GM20000 (cell line): ENCODE data around the gene FCRLB.
A peak's percentile ranks its signal among the peaks of the same experiment; 100 is the strongest.

Source experiments
- DNase-seq: peaks from one replicate; pipeline ENCODE4 v3.0.0; 2012; ENCODE audit warnings: low spot score
- TF ChIP-seq, protein P1 (sequence below): IDR thresholded peaks from 2 replicates; pipeline ENCODE4 v1.5.1; 2012; ENCODE audit warnings: mild to moderate bottlenecking, control low read depth; ENCODE audit errors: extremely low read depth, missing control alignments

Gene FCRLB

DNA sequence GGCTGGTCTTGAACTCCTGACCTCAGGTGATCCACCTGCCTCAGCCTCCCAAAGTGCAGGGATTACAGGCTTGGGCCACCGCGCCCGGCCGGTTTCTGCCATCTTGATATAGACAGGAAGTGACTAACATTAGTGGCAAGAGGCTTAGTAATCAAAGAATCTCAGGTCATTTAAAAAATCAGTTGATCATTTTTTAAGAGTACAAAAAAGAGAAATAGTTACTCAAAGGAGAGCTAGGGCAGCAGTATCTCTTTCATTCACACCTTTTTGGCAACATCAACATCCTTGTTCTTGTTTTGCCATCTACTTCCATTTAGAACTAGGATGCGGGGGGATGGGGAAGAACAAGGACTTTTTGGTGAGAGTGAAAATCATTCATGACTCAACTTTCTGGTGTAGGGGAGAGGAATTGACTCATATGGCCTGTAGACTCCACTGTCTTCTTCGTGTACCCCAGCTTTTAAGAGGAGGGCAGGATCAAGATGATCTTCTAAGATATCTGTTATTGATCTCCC is 8.8 kb downstream of the FCRLB start:
- TF ChIP-seq, protein P1, sequence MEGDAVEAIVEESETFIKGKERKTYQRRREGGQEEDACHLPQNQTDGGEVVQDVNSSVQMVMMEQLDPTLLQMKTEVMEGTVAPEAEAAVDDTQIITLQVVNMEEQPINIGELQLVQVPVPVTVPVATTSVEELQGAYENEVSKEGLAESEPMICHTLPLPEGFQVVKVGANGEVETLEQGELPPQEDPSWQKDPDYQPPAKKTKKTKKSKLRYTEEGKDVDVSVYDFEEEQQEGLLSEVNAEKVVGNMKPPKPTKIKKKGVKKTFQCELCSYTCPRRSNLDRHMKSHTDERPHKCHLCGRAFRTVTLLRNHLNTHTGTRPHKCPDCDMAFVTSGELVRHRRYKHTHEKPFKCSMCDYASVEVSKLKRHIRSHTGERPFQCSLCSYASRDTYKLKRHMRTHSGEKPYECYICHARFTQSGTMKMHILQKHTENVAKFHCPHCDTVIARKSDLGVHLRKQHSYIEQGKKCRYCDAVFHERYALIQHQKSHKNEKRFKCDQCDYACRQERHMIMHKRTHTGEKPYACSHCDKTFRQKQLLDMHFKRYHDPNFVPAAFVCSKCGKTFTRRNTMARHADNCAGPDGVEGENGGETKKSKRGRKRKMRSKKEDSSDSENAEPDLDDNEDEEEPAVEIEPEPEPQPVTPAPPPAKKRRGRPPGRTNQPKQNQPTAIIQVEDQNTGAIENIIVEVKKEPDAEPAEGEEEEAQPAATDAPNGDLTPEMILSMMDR, result no peak
- DNase-seq, result peak; percentile 26

DNA sequence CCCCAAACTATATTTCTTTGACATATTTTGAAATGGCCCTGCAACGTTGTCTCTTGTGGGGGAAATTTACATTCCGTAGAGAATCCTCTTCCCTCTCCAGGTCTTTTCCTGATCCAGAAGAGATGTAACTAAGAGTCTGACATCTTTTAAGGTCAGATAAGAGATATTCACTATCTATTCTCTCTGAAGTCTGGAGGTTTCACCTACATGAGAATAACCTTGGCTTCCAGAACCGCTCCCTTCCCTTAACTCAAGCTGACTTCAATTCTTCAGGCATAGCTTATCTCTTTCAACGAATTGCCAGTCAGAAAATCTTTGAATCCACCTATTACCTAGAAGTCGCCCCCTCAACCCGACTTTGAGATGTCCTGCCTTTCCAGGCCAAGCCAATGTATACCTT is 9.9 kb downstream of the FCRLB start:
- no peak for DNase-seq
- TF ChIP-seq, protein P1, result no peak

DNA sequence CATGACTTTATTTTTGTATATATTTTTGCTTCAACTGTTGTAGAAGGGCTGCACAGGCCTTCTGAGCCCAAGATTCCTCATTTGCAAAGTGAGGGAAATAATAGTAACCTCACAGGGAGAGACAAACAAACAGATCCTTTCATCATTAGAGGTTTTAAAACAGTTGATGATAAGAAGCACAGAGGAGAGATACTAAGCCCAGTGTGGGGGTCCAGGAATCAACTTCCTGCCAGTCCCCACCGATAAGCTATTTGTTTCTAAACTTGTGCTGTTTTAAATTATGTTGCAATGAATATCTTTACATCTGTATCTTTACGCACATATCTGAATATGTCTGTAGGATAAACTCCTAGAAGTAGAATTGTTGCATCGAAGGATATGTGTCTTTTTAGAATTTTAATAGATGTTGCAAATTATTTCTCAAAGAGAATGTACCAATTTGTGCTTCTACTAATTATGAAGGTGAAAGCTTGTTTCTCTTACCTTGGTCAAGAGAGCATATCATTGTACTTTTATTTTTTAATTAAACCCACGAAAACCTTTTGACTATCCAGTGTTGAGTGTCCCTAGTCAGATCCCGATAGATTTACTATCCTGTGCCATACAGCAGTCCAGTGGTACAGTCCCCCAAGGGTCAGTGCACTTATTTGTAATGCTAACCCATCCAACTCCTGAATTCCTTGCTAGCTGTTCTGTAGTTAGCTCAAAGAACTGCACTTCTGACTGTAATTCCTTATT is 10.8 kb downstream of the FCRLB start:
- TF ChIP-seq, protein P1, result no peak
- DNase-seq, result no peak

DNA sequence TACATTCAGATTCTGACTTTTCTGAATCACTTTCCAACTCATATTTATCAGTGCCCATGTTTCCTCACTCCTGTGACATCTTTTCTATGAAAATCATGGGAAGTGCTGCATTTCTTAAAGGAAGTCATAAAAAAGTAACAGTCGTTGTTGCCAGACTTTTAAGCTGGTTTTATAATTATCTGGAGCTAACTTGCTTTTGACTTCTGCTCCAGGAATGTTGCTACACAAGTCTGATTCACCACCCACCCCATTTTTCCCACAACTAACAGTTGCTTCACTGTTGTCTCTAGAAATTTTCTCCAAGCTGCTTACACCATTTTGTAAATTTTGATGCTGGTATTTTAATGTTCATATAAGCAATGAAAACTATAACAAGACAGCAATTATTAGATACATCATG is 12.2 kb downstream of the FCRLB start:
- TF ChIP-seq, protein P1, result no peak
- no peak for DNase-seq

DNA sequence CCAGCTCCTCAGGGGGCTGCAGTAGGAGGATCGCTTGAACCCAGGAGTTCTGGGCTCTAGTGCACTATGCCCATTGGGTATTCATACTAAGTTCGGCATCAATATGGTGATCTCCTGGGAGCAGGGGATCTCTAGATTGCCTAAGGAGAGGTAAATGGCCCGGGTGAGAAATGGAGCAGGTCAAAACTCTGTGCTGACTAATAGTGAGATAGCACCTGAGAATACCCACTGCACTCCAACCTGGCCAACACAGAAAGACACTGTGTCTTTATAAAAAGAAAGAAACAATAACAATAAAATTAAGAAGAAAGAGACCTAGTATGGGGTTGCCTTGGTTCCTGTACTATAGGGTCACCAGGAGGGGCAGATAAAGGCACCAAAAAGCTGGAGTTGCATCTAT is 14.5 kb downstream of the FCRLB start:
- DNase-seq, result no peak
- TF ChIP-seq, protein P1, result no peak

DNA sequence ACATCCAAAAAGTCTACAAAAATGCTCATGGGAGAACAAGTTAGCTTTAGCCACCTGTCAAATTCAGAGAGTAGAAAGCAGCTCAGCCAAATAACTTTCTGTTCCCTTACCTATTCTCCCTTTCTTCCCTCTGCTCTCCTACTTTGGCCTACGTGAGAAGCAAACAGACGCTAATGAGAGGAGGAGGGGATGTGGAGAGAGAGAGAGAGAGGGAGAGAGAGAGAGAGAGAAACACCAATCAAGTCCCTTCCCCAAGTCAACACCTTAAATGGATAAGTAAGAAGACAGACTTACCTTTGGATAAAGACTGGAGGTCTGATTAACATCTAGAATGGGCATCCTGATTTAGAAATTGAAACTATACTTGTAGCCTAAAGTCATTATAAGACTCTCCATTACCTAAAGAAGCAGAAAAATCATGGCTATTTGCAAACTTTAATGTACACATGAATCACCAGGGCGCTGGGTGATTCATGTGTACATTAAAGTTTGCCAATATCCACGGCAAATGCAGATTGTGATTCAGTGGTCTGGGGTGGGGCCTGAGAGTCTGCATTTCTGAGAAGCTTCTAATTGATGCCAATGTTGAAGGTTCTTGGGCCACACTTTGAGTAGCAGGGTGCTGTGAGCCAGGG is 15.1 kb downstream of the FCRLB start:
- TF ChIP-seq, protein P1, result no peak
- no peak for DNase-seq

DNA sequence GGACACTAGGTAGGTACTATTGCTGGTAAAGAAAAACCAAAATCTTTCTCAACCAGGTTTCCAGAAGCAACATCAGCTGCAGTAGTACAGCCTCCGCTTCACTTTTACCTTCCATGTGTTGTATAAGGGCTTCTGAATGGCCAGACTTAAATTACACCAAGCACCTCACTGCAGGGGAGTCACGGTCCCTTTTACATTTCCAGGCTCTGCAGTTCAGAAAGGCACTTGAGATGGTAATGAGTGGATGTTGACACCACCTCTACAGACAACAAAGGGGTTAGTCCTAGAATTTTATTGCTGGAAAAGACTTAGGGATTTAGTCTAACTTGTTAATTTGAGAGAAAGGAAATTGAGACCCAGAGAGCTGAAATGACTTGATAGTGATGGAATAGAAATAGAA is 16.3 kb downstream of the FCRLB start:
- TF ChIP-seq, protein P1, result no peak
- DNase-seq, result no peak
